GM12878 (cell line): ENCODE results near the gene TMPRSS13. TPM values are rescaled to one million over a fixed set of nuclear protein-coding genes. Genes with fewer than 3 reads are reported as not detected.

Experiments
- ATAC-seq: fragments of 200-7000 bp; cut with Tn5 transposase; 3 replicates; pipeline ENCODE4 v1.9.1; 2020; ENCODE audit warnings: mild to moderate bottlenecking, moderate library complexity
- BruUV-seq: library from RNA; stranded (reverse); fragments of 400-500 nt; replicated peaks from 2 replicates; lab custom pipeline; 2021; lab: Mats Ljungman, UMichigan
- CTCF ChIA-PET: fragments of 300-600 bp; sonication (Branson Sonifier 250); formaldehyde crosslinking; extraction: SDS; loops from one replicate; lab custom pipeline; 2021; ENCODE audit warnings: inconsistent platforms; lab: Yijun Ruan, JAX
- POLR2A ChIA-PET: fragments of 350-600 bp; formaldehyde crosslinking; extraction: SDS; loops from one replicate; lab custom pipeline; 2021; ENCODE audit warnings: inconsistent platforms; lab: Charles Lee
- RAD21 ChIA-PET: fragments of 300-600 bp; sonication (Branson Sonifier 250); formaldehyde crosslinking; loops from one replicate; lab custom pipeline; 2023; ENCODE audit warnings: antibody characterized with exemption; ENCODE audit not compliant: unreplicated experiment; lab: Charles Lee
- SMC1A ChIA-PET: fragments of 300-600 bp; sonication (Branson Sonifier 250); formaldehyde crosslinking; loops from one replicate; lab custom pipeline; 2023; ENCODE audit not compliant: unreplicated experiment, uncharacterized antibody; lab: Charles Lee
- DNase-seq: peaks from one replicate; pipeline ENCODE4 v3.0.0-alpha.2; 2011; ENCODE audit warnings: low read depth, low spot score
- FAIRE-seq: peaks from 3 replicates; lab custom pipeline; 2011; peaks lifted over from hg19 to GRCh38; lab: Jason Lieb, UNC
- H2AFZ ChIP-seq: 2 replicates; pipeline ENCODE4 v1.6.0; 2011; ENCODE audit warnings: low read depth, low read length, control low read depth; ENCODE audit not compliant: control insufficient read depth
- H3K27ac ChIP-seq: 2 replicates; pipeline ENCODE4 v1.5.1; 2011; ENCODE audit warnings: control low read depth; ENCODE audit not compliant: control insufficient read depth, insufficient read depth
- H3K27me3 ChIP-seq, 2 experiments: replicated peaks in 1 of 2; 2 replicates each; pipeline versions ENCODE4 v1.6.0 to v1.6.1; 2011; ENCODE audit warnings: low read length in 1 of 2; ENCODE audit not compliant: control insufficient read depth in 2 of 2, insufficient read depth in 2 of 2
- H3K36me3 ChIP-seq, 2 experiments: 2 replicates each; pipeline ENCODE4 v1.5.1; 2011; ENCODE audit warnings: low read length in 1 of 2; ENCODE audit not compliant: control insufficient read depth in 2 of 2, insufficient read depth in 2 of 2
- H3K4me1 ChIP-seq: 2 replicates; pipeline ENCODE4 v1.6.1; 2011; ENCODE audit warnings: mild to moderate bottlenecking, low read length, moderate library complexity, mixed read lengths; ENCODE audit not compliant: control insufficient read depth, insufficient read depth
- H3K4me2 ChIP-seq: 2 replicates; pipeline ENCODE4 v1.6.0; 2011; ENCODE audit warnings: control low read depth; ENCODE audit not compliant: control insufficient read depth, insufficient read depth
- H3K4me3 ChIP-seq: fragments of 200-600 bp; sonication (generic); 2 replicates; pipeline ENCODE4 v1.5.1; 2016
- H3K79me2 ChIP-seq: 2 replicates; pipeline ENCODE4 v1.6.0; 2011; ENCODE audit warnings: low read length; ENCODE audit not compliant: control insufficient read depth, insufficient read depth
- H3K9ac ChIP-seq: 2 replicates; pipeline ENCODE4 v1.8.0; 2011; ENCODE audit warnings: low read length, control low read depth, mixed read lengths; ENCODE audit not compliant: control insufficient read depth, insufficient read depth
- H3K9me3 ChIP-seq: replicated peaks from 3 replicates; pipeline ENCODE4 v1.5.1; 2011; ENCODE audit warnings: mild to moderate bottlenecking, low read length; ENCODE audit not compliant: control insufficient read depth, insufficient read depth
- H4K20me1 ChIP-seq: 2 replicates; pipeline ENCODE4 v1.6.0; 2011; ENCODE audit not compliant: control insufficient read depth, insufficient read depth
- CBFB ChIP-seq: IDR thresholded peaks from 2 replicates; pipeline ENCODE4 v1.6.1; 2016; ENCODE audit warnings: antibody characterized with exemption, low read depth
- CEBPB ChIP-seq, 2 experiments: fragments of 150-350 bp in 1 of 2; IDR thresholded peaks; 2 replicates each; pipeline ENCODE4 v1.6.1; 2012 to 2014; ENCODE audit warnings: low read depth in 2 of 2, low read length in 2 of 2, borderline replicate concordance in 1 of 2, inconsistent platforms in 1 of 2
- CREM ChIP-seq: IDR thresholded peaks from 2 replicates; pipeline ENCODE4 v1.6.1; 2014; ENCODE audit warnings: antibody characterized with exemption, low read depth
- RELA ChIP-seq: fragments of 450-650 bp; IDR thresholded peaks from 2 replicates; pipeline ENCODE4 v1.8.0; 2014; ENCODE audit warnings: borderline replicate concordance; ENCODE audit not compliant: partially characterized antibody
- WGBS: methylation state at CpG from one replicate; pipeline ENCODE4 v1.1.6; 2016; ENCODE audit warnings: low lambda C conversion rate; ENCODE audit not compliant: insufficient replicate concordance, insufficient coverage; ENCODE audit errors: missing lambda C conversion rate; 5-methylcytosine and 5-hydroxymethylcytosine counted together
- in situ Hi-C: fragments of 300-500 bp; cut with MboI; formaldehyde crosslinking; loops from 9 replicates; pipeline ENCODE4 v1.14.3; 2018; ENCODE audit warnings: mixed read lengths
- intact Hi-C: fragments of 100-400 bp; cut with micrococcal nuclease; formaldehyde crosslinking; loops from one replicate; pipeline ENCODE4 v1.14.2; 2022; ENCODE audit not compliant: unreplicated experiment
- polyA plus RNA-seq, 11 experiments: library from polyadenylated mRNA; depleted of rRNA in 4 of 11; unstranded in 6 of 11; stranded (reverse) in 5 of 11; fragments of >200 nt; fragmentation: Nextera tagmentation in 4 of 11; fragmentation: Illumina TruSeq in 1 of 11; extraction: Ambion mirVana in 4 of 11; extraction: Trizol in 1 of 11; gene quantifications; 1 replicate in 1 of 11; 2 replicates in 10 of 11; pipeline versions ENCODE4 v1.2.1 to v1.2.3, GENCODE V29; 2011 to 2016; ENCODE audit warnings: inconsistent platforms in 2 of 11, missing spikeins in 2 of 11, low read depth in 1 of 11
- total RNA-seq, 4 experiments: library from RNA; depleted of rRNA in 3 of 4; stranded (reverse); fragments of >200 nt in 3 of 4; fragmentation: Illumina TruSeq in 1 of 4; extraction: Trizol in 1 of 4; gene quantifications; 2 replicates each; pipeline versions ENCODE4 v1.2.1 to v1.2.3, GENCODE V29; 2013 to 2021
- TF ChIP-seq, protein P1 (sequence below): fragments of 450-650 bp; IDR thresholded peaks from 2 replicates; pipeline ENCODE4 v1.6.1; 2018; ENCODE audit warnings: borderline replicate concordance, mild to moderate bottlenecking; ENCODE audit not compliant: partially characterized antibody

Gene TMPRSS13
- total and polyA plus RNA-seq, 10 of the 15 experiments (the other 5 are each of a cell fraction or from before 2014, with no cell fraction given) = 0.05 to 0.50 (median 0.26) TPM; not detected in 2

DNA sequence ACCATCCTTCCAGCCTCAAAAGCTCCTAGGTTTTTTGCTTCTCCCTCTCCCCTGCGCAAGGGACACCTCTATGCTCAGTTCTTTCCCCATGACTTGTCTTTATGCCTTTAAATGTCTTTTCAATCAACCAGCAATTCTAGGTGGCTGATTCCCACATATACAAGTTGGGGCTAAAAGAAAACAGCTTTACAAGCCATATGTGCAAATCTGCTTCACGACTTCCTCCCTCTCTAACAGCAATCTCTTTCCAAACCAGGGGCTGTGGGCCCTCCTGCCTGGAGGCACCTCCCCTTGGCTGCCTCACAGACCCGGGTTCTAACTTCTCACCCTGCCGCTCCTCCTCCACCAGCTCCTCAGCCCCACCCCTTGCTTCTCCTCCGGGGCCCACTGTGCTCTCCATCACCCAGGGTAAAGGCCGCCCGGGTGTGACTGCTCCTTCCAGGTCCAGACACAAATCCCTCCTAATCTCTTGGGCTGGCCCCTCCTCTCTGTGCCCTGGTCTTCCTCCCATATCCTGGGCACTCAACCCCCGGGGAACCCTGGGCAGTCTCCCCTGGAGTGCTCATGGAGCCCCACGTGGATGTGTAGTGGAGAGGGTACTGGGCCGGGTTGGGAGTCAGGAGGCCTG lies 14.1 kb downstream of the TMPRSS13 start:
- intact Hi-C loops = no loop called here
- H4K20me1 ChIP-seq = no peaks in the 10 kb centered on the region
- no peak overlapping the region for H3K9ac ChIP-seq
- no peaks in the 10 kb centered on the region for H3K27me3 ChIP-seq
- no peaks in the 10 kb centered on the region for H3K36me3 ChIP-seq
- WGBS = 29% methylated on average over 9 of the region's 10 CpGs
- no peak overlapping the region for H3K4me3 ChIP-seq
- in situ Hi-C loops = no loop called here
- ChIA-PET SMC1A (interaction anchor here (0.7 to 1.5 kb wide), 3 partner anchors 15 to 92 kb away, joined by 3 to 4 read pairs (median 3); no protein-coding TSS in a partner anchor), POLR2A (no interaction called here), CTCF (interaction anchor here (0.7 to 2.5 kb wide), 3 partner anchors 8 to 70 kb away, joined by 3 to 6 read pairs (median 3); no protein-coding TSS in a partner anchor), RAD21 (interaction anchor here (1.1 kb wide), 1 partner anchor 22 kb away, joined by 3 read pairs; no protein-coding TSS in a partner anchor)
- FAIRE-seq = no peak
- H3K27ac ChIP-seq = no peak overlapping the region
- peaks cover 8% of the 10 kb centered on the region for H3K4me1 ChIP-seq
- no peaks in the 10 kb centered on the region for H3K9me3 ChIP-seq
- H3K79me2 ChIP-seq = no peaks in the 10 kb centered on the region
- H2AFZ ChIP-seq = no peak overlapping the region
- ATAC-seq = no peak
- TF ChIP-seq RELA (no peak), CREM (no peak), CBFB (no peak), CEBPB (IDR thresholded peaks at IDR 0.05; ENCODE audit: borderline replicate concordance in 1 of 2, low read depth in 2 of 2, low read length in 2 of 2) (no peak)
- TF ChIP-seq, protein P1, sequence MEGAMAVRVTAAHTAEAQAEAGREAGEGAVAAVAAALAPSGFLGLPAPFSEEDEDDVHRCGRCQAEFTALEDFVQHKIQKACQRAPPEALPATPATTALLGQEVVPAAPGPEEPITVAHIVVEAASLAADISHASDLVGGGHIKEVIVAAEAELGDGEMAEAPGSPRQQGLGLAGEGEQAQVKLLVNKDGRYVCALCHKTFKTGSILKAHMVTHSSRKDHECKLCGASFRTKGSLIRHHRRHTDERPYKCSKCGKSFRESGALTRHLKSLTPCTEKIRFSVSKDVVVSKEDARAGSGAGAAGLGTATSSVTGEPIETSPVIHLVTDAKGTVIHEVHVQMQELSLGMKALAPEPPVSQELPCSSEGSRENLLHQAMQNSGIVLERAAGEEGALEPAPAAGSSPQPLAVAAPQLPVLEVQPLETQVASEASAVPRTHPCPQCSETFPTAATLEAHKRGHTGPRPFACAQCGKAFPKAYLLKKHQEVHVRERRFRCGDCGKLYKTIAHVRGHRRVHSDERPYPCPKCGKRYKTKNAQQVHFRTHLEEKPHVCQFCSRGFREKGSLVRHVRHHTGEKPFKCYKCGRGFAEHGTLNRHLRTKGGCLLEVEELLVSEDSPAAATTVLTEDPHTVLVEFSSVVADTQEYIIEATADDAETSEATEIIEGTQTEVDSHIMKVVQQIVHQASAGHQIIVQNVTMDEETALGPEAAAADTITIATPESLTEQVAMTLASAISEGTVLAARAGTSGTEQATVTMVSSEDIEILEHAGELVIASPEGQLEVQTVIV = no peak
- no peak overlapping the region for H3K4me2 ChIP-seq
- BruUV-seq = no TSS peak
- DNase-seq = no peak
